ENCODE measurements around the gene MAG.

- no peak for TF ChIP-seq ZSCAN12 (CRISPR knock-in tag; IDR thresholded peaks at IDR 0.05)
- TF ChIP-seq ZNF280D (CRISPR knock-in tag; IDR thresholded peaks at IDR 0.05), result no peak
- no peak for TF ChIP-seq TERF1 (CRISPR knock-in tag; IDR thresholded peaks at IDR 0.05)
These were observed 40.9 kb downstream of the MAG start for GRCh38 chr19:35332817-35333216.
